Measurements from ENCODE around the gene CDH15. TPM values are rescaled to one million over a fixed set of nuclear protein-coding genes. Genes with fewer than 3 reads are reported as not detected.
A peak's percentile ranks its signal among the peaks of the same experiment; 100 is the strongest.

CDH15 gene
- total and polyA plus RNA-seq, 2 of the 13 experiments (the other 11 are each of a cell fraction or from before 2014, with no cell fraction given), result 0.74 to 2.2 TPM

DNA sequence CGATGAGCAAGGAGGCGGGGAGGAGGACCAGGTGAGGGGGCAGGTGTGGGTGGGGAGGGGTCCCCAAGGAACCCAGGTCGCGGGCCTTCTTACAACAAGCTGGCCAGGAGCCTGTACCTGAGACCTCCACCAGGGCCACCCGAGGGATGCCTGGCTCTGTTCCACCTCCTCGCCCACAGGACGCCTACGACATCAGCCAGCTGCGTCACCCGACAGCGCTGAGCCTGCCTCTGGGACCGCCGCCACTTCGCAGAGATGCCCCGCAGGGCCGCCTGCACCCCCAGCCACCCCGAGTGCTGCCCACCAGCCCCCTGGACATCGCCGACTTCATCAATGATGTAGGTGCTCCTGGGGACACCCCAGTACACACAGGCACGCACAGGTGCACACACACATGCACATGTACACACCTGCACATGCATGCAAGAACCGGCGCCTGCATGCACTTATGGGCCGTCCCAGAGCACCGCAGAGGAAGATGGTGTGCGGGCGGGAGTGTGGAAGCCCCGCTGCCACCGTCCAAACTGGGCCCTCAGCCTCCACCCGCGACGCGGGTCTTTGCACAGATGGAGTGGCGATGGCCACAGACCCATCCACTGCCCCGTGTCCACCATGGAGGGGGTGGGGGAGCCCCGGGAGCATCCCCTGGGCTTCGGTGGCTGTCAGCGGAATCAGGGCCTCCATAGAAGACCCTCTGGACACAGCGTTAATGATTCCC lies 22.2 kb downstream of the CDH15 start:
- intact Hi-C loops (cut with micrococcal nuclease; ENCODE audit: unreplicated experiment), result no loop called here
- H3K27ac ChIP-seq (ENCODE audit: extremely low read length, insufficient read depth, low read length), result peak overlapping the region; percentile 53
- ChIA-PET CTCF (ENCODE audit: low intra/inter-chr PET ratio, low total read pairs) (no interaction called here), POLR2A (interaction anchor here (1.1 to 3.0 kb wide), 3 partner anchors 23 to 409 kb away, joined by 5 to 22 read pairs (median 10); partner anchors contain the start of genes CDH15 and PIEZO1)
- peaks cover 6% of the 10 kb centered on the region for H3K79me2 ChIP-seq (ENCODE audit: insufficient read depth, low read length)
- DNase-seq (ENCODE audit: low spot score) (no peak), ATAC-seq (no peak), FAIRE-seq (no peak)
- no peak overlapping the region for H3K4me2 ChIP-seq (ENCODE audit: low read depth, low read length)
- H2AFZ ChIP-seq (ENCODE audit: low read length), result no peak overlapping the region
- H4K20me1 ChIP-seq (ENCODE audit: insufficient read depth, low read length), result peaks cover 21% of the 10 kb centered on the region; the same call in 1 of the 2 replicates
- peaks cover 53% of the 10 kb centered on the region for H3K4me1 ChIP-seq (ENCODE audit: insufficient read depth, low read length)
- H3K4me3 ChIP-seq (replicated peaks in 1 of 3; ENCODE audit: insufficient read depth in 1 of 3, low read depth in 2 of 3, low read length in 3 of 3), result no peak overlapping the region
- no peaks in the 10 kb centered on the region; a peak in 1 of 5 replicates for H3K27me3 ChIP-seq (ENCODE audit: control insufficient read depth in 1 of 2, insufficient read depth in 2 of 2, low read length in 2 of 2)
- H3K9ac ChIP-seq (ENCODE audit: insufficient read depth, low read depth, low read length), result no peak overlapping the region
- 88% methylated on average over 37 of the region's 38 CpGs for WGBS (ENCODE audit: low lambda C conversion rate)
- peaks cover 0 to 3% of the 10 kb centered on the region in 2 experiments; a peak in 1 of 5 replicates for H3K36me3 ChIP-seq (replicated peaks in 1 of 2; ENCODE audit: control insufficient read depth in 1 of 2, insufficient read depth in 2 of 2, low read length in 2 of 2)
- in situ Hi-C loops (cut with HindIII; ENCODE audit: extremely low pct_ligation_motif_present, low pct_unique_long_range_greater_than_20kb), result no loop called here
- no peaks in the 10 kb centered on the region for H3K9me3 ChIP-seq (ENCODE audit: low read length)
- BruUV-seq (replicated peaks), result no TSS peak
- TF ChIP-seq SKI (IDR thresholded peaks at IDR 0.05; ENCODE audit: partially characterized antibody) (no peak), ZNF451 (CRISPR knock-in tag; IDR thresholded peaks at IDR 0.05) (no peak), ZNF678 (CRISPR knock-in tag; IDR thresholded peaks at IDR 0.05) (no peak), HMG20A (CRISPR knock-in tag; IDR thresholded peaks at IDR 0.05; ENCODE audit: borderline replicate concordance) (no peak), ZNF562 (CRISPR knock-in tag; IDR thresholded peaks at IDR 0.05; ENCODE audit: borderline replicate concordance) (no peak), RBM22 (optimal IDR thresholded peaks at IDR 0.05; ENCODE audit: low read length) (peak; percentile 60), PREB (CRISPR knock-in tag; IDR thresholded peaks at IDR 0.05) (no peak), PRMT3 (CRISPR knock-in tag; IDR thresholded peaks at IDR 0.05; ENCODE audit: borderline replicate concordance, low read depth) (no peak), CBFB (CRISPR knock-in tag; IDR thresholded peaks at IDR 0.05) (no peak), SALL2 (CRISPR knock-in tag; IDR thresholded peaks at IDR 0.05) (0 out of 2 replicates have a peak, but pooled peaks have one; percentile 37), SMAD3 (CRISPR knock-in tag; IDR thresholded peaks at IDR 0.05) (no peak), CBX2 (IDR thresholded peaks at IDR 0.05; ENCODE audit: low read depth, low read length) (no peak), CBX2 (CRISPR knock-in tag; IDR thresholded peaks at IDR 0.05; ENCODE audit: low read depth) (no peak)
- TF ChIP-seq, protein P1, sequence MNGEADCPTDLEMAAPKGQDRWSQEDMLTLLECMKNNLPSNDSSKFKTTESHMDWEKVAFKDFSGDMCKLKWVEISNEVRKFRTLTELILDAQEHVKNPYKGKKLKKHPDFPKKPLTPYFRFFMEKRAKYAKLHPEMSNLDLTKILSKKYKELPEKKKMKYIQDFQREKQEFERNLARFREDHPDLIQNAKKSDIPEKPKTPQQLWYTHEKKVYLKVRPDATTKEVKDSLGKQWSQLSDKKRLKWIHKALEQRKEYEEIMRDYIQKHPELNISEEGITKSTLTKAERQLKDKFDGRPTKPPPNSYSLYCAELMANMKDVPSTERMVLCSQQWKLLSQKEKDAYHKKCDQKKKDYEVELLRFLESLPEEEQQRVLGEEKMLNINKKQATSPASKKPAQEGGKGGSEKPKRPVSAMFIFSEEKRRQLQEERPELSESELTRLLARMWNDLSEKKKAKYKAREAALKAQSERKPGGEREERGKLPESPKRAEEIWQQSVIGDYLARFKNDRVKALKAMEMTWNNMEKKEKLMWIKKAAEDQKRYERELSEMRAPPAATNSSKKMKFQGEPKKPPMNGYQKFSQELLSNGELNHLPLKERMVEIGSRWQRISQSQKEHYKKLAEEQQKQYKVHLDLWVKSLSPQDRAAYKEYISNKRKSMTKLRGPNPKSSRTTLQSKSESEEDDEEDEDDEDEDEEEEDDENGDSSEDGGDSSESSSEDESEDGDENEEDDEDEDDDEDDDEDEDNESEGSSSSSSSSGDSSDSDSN (CRISPR knock-in tag; IDR thresholded peaks at IDR 0.05), result no peak
- TF ChIP-seq, protein P2, sequence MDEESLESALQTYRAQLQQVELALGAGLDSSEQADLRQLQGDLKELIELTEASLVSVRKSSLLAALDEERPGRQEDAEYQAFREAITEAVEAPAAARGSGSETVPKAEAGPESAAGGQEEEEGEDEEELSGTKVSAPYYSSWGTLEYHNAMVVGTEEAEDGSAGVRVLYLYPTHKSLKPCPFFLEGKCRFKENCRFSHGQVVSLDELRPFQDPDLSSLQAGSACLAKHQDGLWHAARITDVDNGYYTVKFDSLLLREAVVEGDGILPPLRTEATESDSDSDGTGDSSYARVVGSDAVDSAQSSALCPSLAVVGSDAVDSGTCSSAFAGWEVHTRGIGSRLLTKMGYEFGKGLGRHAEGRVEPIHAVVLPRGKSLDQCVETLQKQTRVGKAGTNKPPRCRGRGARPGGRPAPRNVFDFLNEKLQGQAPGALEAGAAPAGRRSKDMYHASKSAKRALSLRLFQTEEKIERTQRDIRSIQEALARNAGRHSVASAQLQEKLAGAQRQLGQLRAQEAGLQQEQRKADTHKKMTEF (CRISPR knock-in tag; IDR thresholded peaks at IDR 0.05), result no peak
- TF ChIP-seq, protein P3, sequence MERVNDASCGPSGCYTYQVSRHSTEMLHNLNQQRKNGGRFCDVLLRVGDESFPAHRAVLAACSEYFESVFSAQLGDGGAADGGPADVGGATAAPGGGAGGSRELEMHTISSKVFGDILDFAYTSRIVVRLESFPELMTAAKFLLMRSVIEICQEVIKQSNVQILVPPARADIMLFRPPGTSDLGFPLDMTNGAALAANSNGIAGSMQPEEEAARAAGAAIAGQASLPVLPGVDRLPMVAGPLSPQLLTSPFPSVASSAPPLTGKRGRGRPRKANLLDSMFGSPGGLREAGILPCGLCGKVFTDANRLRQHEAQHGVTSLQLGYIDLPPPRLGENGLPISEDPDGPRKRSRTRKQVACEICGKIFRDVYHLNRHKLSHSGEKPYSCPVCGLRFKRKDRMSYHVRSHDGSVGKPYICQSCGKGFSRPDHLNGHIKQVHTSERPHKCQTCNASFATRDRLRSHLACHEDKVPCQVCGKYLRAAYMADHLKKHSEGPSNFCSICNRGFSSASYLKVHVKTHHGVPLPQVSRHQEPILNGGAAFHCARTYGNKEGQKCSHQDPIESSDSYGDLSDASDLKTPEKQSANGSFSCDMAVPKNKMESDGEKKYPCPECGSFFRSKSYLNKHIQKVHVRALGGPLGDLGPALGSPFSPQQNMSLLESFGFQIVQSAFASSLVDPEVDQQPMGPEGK (CRISPR knock-in tag; IDR thresholded peaks at IDR 0.05), result no peak
